ENCODE results near the gene HOMER1. TPM values are rescaled to one million over a fixed set of nuclear protein-coding genes. Genes with fewer than 3 reads are reported as not detected.
A peak's percentile ranks its signal among the peaks of the same experiment; 100 is the strongest.

The HOMER1 gene
- total and polyA plus RNA-seq, 9 of the 15 experiments (the other 6 are each of a cell fraction or from before 2014, with no cell fraction given): 6.3 to 39.9 (median 9.9) TPM

DNA sequence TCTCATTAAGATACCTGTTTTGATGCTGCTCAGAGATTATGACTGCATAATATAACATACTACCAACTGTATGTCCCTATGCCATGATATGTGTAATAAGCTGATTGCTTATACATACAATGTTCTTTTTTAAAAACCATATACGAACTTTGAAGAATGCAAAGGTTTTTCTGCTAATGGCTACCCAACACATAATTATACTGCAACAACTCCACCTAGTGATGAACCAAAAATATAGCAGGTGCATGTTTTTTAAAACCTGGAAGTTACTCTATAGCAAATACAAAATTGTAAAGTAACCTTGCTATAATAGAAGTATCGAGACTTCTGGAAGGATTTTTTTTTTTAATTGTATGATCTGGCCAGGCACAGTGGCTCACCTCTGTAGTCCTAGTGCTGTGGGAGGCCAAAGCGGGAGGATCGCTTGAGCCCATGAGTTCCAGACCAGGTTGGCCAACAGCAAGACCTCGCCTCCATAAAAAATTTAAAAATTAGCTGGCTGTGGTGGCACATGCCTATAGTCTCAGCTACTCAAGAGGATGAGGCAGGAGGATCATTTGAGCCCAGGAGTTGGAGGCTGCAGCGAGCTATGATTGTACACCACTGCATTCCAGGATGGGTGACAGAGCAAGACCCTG, 49.1 kb downstream of the HOMER1 start (continued):
- TF ChIP-seq MEIS2 (IDR thresholded peaks at IDR 0.05; ENCODE audit: partially characterized antibody): no peak

DNA sequence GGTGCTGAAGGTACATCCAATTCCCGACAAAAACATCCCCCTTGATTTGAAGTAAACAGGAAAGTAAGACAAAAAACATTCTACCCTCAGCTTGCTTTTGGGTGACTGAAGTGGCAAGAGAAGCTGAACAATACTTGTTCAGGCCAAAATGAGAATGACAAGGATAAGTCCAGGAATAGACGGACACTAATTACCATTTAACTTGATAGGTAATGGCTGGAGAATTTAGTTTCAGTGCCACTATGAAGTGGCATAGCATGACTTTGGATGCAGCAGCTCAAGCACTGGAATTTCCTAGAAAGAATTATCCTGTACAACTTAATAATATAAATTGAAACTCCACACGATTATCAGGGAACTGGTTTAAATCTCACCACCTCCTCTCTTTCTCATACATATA, 49.7 kb downstream of the HOMER1 start:
- TF ChIP-seq, protein P1, sequence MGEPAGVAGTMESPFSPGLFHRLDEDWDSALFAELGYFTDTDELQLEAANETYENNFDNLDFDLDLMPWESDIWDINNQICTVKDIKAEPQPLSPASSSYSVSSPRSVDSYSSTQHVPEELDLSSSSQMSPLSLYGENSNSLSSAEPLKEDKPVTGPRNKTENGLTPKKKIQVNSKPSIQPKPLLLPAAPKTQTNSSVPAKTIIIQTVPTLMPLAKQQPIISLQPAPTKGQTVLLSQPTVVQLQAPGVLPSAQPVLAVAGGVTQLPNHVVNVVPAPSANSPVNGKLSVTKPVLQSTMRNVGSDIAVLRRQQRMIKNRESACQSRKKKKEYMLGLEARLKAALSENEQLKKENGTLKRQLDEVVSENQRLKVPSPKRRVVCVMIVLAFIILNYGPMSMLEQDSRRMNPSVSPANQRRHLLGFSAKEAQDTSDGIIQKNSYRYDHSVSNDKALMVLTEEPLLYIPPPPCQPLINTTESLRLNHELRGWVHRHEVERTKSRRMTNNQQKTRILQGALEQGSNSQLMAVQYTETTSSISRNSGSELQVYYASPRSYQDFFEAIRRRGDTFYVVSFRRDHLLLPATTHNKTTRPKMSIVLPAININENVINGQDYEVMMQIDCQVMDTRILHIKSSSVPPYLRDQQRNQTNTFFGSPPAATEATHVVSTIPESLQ (CRISPR knock-in tag; IDR thresholded peaks at IDR 0.05): 0 out of 2 replicates have a peak, but pooled peaks have one; percentile 14
- no peak for TF ChIP-seq HSF4 (CRISPR knock-in tag; IDR thresholded peaks at IDR 0.05; ENCODE audit: borderline replicate concordance)
- ChIA-PET POLR2A (no interaction called here), CTCF (ENCODE audit: low intra/inter-chr PET ratio) (interaction anchor here (0.7 to 5.8 kb wide), 5 partner anchors 209 to 443 kb away, joined by 3 to 45 read pairs (median 4); no protein-coding TSS in a partner anchor)
- Histone ChIP-seq H3K4me3 (no peak overlapping the region), H3K9me3 (replicated peaks; ENCODE audit: control insufficient read depth, insufficient read depth, low read depth, low read length) (no peaks in the 10 kb centered on the region), H3K27ac (ENCODE audit: extremely low read depth, low read depth, low read length) (no peak overlapping the region), H2AFZ (ENCODE audit: low read depth, low read length) (no peak overlapping the region), H3K4me1 (replicated peaks in 1 of 2; ENCODE audit: control insufficient read depth in 2 of 2, insufficient read depth in 2 of 2, low read length in 2 of 2) (no peaks in the 10 kb centered on the region), H3K9me1 (ENCODE audit: control insufficient read depth, insufficient read depth, low read length) (no peaks in the 10 kb centered on the region), H3K9ac (ENCODE audit: insufficient read depth in 1 of 2, low read depth in 2 of 2, low read length in 2 of 2) (no peak overlapping the region), H3K4me2 (ENCODE audit: insufficient read depth, low read length) (no peak overlapping the region), H3K27me3 (ENCODE audit: control insufficient read depth in 2 of 2, insufficient read depth in 2 of 2, low read length in 2 of 2) (no peaks in the 10 kb centered on the region), H3K36me3 (ENCODE audit: control insufficient read depth, insufficient read depth, low read length) (no peaks in the 10 kb centered on the region), H3K79me2 (ENCODE audit: control insufficient read depth, insufficient read depth, low read length) (peaks cover 15% of the 10 kb centered on the region; the same call in 2 of the 3 replicates), H4K20me1 (replicated peaks; ENCODE audit: control insufficient read depth, insufficient read depth, low read length) (no peaks in the 10 kb centered on the region)
- in situ Hi-C loops (cut with MboI) (loop anchor here (10.0 kb wide), 1 partner anchor 329 kb away; no protein-coding TSS in a partner anchor), intact Hi-C loops (cut with micrococcal nuclease) (loop anchor here (1.0 to 10.0 kb wide), 4 partner anchors 119 to 439 kb away; no protein-coding TSS in a partner anchor)
- 39% methylated on average over 3 of the region's 3 CpGs for WGBS (ENCODE audit: insufficient coverage, low coverage, missing lambda C conversion rate)
- ATAC-seq (no peak; the same call in 2 of the 3 replicates), DNase-seq (ENCODE audit: extremely low read depth in 1 of 4, low spot score in 3 of 4) (no peak), FAIRE-seq (peak; percentile 35)
- BruUV-seq (replicated peaks): no TSS peak
